AG09309 (cell line): ENCODE measurements around the gene PER1.

Experiments
- DNase-seq: peaks from one replicate; pipeline ENCODE4 v3.0.0-alpha.2; 2010; ENCODE audit warnings: low read depth
- H3K4me3 ChIP-seq: 2 replicates; pipeline ENCODE4 v1.5.1; 2011; ENCODE audit warnings: mild to moderate bottlenecking, low read depth, low read length, moderate library complexity; ENCODE audit not compliant: control insufficient read depth
- TF ChIP-seq, protein P1 (sequence below): IDR thresholded peaks from 2 replicates; pipeline ENCODE4 v1.5.1; 2011; ENCODE audit warnings: mild to moderate bottlenecking, low read depth, low read length, inconsistent platforms; ENCODE audit not compliant: insufficient read depth, control insufficient read depth; ENCODE audit errors: missing control alignments

The PER1 gene

DNA sequence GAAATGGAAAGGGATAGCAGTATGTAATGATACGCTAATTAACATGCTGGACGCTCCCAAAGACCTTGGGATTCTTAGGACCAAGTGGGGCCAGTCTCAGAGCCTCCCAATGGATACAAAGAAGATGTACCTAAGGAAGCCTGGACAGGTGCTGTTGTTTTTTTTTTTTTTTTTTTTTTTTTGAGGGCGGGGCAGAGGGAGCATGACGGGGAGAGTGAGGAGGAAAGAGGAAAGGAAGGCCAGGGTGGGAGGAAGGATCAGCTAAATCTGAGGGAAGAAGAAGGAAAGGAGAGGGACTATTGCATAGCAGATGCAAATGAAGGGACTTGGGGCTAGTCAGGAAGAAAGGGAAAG lies 8.0 kb upstream of the PER1 start:
- H3K4me3 ChIP-seq, result no peak overlapping the region
- DNase-seq, result no peak
- TF ChIP-seq, protein P1, sequence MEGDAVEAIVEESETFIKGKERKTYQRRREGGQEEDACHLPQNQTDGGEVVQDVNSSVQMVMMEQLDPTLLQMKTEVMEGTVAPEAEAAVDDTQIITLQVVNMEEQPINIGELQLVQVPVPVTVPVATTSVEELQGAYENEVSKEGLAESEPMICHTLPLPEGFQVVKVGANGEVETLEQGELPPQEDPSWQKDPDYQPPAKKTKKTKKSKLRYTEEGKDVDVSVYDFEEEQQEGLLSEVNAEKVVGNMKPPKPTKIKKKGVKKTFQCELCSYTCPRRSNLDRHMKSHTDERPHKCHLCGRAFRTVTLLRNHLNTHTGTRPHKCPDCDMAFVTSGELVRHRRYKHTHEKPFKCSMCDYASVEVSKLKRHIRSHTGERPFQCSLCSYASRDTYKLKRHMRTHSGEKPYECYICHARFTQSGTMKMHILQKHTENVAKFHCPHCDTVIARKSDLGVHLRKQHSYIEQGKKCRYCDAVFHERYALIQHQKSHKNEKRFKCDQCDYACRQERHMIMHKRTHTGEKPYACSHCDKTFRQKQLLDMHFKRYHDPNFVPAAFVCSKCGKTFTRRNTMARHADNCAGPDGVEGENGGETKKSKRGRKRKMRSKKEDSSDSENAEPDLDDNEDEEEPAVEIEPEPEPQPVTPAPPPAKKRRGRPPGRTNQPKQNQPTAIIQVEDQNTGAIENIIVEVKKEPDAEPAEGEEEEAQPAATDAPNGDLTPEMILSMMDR, result no peak

DNA sequence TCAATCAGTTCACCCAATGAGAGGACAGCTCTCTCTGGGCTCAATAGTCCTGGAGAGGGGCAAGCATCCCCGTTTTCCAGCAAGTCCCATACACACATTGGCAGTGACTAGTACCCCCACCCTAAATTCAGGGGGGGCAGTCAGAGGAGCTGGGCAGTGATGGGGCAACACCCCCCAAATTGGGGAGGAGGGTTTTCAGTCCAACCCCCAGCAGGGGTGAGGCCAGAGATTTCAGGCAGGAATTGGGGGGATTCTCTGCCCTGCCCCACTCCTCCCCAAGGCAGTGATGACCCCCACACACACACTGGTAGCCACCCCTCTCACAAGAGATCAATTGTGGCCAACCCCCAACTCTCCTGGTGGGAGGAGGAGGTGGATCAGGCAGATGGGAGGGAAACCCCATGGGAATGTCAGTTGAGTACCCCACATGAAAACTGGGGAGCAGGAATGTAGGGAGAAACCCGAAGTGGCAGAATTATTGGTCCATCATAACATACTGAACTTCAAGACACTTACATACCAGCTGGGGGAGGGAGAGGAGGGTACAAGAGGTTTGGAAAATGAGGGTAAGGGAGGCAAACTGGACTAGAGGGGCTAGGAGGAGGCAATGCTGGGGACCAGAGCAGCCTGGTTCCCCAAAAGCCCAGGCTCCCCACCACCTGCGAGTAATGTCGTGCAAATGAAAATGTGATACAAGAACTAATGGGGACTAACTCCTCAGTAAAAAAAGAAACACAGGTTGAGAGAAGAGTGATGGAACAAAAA lies 7.4 kb upstream of the PER1 start:
- TF ChIP-seq, protein P1, result no peak
- no peak overlapping the region for H3K4me3 ChIP-seq
- DNase-seq, result no peak

GRCh38 chr17:8159032-8159400 lies 6.8 kb upstream of the PER1 start:
- no peak overlapping the region for H3K4me3 ChIP-seq
- TF ChIP-seq, protein P1, result no peak
- DNase-seq, result no peak

GRCh38 chr17:8158267-8159031 lies 6.2 kb upstream of the PER1 start:
- H3K4me3 ChIP-seq, result no peak overlapping the region
- TF ChIP-seq, protein P1, result peak; percentile 84
- DNase-seq, result no peak

- peak overlapping the region; percentile 71 for H3K4me3 ChIP-seq
- DNase-seq, result peak; percentile 100
- TF ChIP-seq, protein P1, result peak; percentile 4
Measured at GRCh38 chr17:8156246-8156992, 4.2 kb upstream of the PER1 start.

DNA sequence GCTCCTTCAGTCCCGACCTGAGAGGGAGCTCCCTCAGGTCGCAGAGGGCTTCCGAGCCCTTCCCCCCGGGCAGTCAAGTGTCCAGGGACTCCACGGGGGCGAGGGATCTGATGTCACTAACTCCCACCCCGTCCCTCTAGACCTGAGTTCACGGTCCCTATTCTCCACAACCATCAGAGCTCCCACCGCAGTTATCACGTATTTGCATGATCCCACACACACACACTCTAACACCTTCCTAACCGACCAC lies 3.7 kb upstream of the PER1 start:
- peak overlapping the region; percentile 71 for H3K4me3 ChIP-seq
- TF ChIP-seq, protein P1, result no peak
- no peak for DNase-seq
